ENCODE results near the gene MPHOSPH8.
"Not testable (repeated sequence)": the region's sequence is repeated elsewhere in the genome, so short reads cannot be mapped to it uniquely, and the experiment has no call there.

Gene MPHOSPH8

DNA sequence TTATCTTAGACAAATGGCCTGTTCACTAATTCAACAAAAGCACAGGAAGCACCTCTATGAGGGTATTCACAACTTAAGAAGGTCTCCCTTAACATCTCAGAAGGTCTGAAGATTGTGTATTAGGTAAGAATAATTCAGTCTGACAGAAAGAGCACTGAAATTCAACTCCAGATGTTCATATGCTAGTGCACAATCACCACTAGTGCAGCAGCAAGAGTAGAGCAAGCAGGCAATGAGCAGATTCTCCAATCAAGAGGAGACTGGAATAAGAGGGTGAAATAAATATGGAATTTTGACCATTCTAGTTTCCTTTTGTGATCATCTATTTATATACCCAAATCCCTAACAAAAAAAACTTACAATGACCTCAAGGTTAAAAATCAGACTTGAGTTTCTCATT is 52.0 kb downstream of the MPHOSPH8 start:
- no peak for DNase-seq

DNA sequence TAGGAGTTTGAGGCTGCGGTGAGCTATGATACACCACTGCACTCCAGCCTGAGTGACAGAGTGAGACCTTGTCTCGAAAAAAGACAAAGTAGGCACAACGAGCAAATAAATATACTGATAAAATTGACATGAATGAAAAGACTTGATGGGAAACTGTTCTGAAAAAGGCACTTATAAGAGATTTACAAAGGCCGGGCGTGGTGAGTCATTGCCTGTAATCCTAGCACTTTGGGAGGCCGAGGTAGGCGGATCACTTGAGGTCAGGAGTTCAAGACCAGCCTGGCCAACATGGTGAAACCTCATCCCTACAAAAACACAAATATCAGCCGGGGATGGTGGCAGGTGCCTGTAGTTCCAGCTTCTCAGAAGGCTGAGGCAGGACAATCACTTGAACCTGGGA is 58.0 kb downstream of the MPHOSPH8 start:
- DNase-seq: not testable (repeated sequence)

DNA sequence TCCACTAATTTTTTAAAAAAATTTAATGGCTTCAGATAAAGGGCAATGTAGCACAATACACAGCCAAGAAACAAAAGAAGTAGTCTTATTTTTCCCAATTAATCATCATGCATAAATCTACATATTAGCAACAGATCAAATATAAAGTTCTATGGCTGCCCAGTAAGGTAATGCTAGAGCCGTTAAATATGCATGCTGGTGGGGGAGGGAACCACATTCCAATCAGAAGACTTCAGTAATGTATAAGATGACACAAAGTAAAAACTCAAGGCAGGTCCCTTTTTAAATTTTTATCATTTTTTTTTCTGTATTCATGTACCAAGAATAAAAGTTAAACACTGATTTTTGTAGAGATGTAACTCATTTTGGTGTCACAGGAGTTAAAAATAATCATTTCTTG is 62.0 kb downstream of the MPHOSPH8 start:
- no peak for DNase-seq

DNA sequence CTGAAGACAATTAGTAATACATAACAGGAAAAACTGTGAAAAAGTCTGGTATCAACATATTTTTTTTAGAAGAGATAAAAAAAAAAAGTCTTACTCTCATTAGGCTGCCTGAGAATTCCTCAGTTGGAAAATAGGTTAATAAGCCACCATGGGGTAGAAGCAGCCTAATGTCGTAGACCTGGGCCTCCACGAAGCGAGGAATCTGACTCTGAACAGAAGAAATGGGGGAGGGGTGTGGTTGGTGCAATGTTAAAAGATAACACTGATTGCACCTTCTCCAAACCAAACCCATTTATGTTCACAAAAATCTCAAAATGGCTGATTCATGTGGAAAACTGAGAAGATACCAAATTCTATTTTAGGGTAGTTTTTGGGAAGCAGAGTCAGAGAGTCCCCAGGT is 62.4 kb downstream of the MPHOSPH8 start:
- DNase-seq: no peak

DNA sequence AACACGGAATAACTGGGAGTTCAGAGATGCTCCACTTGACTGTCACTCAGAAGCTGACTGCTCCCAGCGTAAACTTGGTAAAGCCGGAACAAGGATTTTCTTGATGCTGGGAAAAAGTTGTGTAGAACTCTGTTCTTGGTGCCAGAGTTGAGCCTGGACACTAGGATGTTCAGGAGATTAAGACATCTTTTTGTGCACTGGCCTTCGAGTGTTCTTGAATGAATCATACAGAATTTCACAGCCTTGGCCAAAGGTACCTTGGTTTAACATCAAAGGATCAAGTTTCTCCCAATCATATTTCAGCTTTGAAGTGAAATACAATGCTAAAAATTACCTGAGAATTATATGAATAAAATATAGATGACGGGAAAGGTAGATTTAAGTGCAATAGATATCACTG is 67.5 kb downstream of the MPHOSPH8 start:
- DNase-seq: not testable (repeated sequence)

DNA sequence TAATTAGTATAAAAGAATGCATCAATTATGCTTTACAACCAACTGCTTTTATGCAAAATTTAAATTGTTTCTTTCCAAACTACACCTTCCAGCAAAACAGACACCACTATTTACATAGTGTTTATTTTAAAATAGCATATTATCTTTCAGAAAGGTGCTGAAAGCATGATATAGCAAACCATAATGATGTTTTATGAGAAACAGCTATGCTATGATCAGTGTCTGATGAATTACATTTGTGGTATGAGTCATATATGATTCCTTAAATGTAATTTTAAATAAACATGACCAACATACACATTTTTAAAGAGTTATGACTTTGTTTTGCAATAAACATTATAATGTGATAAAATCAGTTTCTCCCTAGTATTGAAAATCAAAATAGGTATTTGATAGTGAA is 68.2 kb downstream of the MPHOSPH8 start:
- DNase-seq: not testable (repeated sequence)

DNA sequence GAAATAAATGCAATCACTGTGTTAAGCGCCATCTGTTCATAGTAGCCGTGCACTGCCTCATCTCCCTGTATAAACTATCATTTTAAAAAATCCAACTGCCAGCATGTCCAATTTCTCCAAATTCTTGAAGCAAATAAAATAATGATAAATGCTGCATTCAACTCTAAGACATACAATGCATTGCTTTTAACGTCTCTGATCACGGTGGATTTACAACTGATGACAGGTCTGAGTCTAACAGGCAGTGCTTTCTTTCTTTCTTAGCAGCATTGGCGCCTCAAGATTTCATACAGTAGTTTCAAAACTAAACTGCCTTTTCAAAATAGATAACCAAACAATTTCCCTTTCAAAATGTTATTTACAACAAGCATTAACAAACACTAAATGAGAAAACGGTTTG is 70.8 kb downstream of the MPHOSPH8 start:
- DNase-seq: not testable (repeated sequence)

DNA sequence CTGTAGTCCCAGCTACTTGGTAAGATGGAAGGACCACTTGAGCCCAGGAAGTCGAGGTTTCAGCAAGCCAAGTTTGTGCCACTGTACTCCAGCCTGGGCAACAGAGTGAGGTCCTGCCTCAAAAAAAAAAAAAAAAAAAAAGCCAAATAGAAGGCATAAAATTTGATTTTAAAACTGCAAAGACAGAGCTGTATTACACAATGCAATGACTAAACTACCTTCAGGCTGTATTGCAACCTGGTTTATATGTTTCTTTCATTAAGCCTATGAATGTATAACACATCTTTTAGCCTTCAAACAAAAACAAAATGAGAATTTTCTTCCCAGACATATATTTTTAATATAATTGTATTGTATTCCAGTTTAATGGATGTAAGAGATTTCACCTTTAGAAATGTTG is 75.6 kb downstream of the MPHOSPH8 start:
- DNase-seq: not testable (repeated sequence)

DNA sequence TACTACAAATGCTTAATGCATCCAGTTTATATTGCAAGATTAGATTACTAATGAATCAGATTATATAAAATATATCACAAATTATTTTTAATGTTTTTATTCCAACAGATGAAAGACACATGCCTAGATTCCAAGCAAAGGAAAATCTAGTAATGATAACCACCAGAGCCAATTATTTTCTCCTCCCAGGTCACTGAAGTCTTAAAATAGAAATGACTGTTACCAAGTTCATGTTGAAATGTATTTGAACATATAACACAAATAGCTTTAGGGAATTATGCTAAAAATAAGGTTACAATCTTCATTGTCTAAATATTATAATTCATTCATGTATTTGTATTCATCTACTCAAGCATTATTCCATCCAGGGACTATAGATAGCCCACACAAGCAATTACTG is 76.3 kb downstream of the MPHOSPH8 start:
- DNase-seq: not testable (repeated sequence)

DNA sequence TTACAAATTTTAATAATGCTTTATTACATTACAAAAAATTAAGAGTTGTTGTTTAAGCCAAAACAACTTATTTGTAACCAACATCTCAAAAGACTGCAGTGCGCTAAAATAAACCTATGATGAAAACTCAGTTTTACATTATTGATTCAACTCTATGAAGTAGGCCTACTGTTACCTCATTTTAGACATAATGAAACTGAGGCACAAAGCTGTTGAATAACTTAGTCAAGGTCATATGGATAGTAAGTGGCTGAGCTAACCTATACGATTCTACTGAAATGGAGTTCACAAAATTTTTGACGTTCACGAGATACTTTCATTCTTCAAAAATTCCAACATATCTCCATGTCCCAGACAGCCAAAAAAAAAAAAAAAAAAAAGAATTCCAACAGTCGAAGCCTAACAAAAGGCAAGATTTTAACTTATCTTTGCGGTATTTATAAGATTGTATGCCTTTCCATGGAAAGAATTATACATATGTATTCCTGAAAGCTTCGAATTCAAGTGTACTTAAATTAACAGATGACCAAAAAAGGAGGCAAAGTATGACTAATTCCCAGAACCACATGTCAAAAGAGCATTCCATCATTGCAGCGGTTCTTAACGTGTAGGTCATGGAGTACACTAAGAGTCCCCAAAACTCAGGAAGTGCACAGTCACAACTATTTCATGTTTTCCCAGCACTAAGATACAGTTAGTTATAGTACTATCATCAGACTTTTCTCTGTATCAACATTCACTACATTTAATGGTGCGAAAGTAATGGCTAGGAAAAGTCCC is 79.9 kb downstream of the MPHOSPH8 start:
- no peak for DNase-seq

DNA sequence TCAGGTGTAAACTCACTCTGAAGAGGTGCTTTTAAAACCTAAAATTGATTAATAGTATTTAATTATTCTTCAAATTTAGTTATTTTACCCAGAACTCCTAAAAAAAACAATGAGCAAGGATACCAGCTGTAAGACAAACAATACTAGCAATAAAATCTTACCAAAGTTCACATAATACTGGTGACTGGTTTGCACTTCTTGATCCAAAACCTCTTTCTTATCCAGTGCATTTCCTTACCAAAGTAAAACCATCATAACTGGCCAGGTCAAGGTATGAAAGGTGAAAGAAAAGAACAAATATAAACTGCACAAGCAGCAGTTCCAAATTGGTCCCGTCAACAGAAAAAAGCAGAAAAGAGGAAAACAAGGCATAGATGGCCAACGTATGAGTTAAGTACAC is 86.6 kb downstream of the MPHOSPH8 start:
- no peak for DNase-seq

Data from NCI-H1436 (cell line).